GM21619 (cell line): ENCODE measurements around the gene CCDC110.
"Not testable (repeated sequence)": the region's sequence is repeated elsewhere in the genome, so short reads cannot be mapped to it uniquely, and the experiment has no call there.

ENCODE experiments used
- ATAC-seq: cut with Tn5 transposase; IDR thresholded peaks from one replicate; pipeline ENCODE4 v1.9.1; 2021; ENCODE audit not compliant: unreplicated experiment

The CCDC110 gene

DNA sequence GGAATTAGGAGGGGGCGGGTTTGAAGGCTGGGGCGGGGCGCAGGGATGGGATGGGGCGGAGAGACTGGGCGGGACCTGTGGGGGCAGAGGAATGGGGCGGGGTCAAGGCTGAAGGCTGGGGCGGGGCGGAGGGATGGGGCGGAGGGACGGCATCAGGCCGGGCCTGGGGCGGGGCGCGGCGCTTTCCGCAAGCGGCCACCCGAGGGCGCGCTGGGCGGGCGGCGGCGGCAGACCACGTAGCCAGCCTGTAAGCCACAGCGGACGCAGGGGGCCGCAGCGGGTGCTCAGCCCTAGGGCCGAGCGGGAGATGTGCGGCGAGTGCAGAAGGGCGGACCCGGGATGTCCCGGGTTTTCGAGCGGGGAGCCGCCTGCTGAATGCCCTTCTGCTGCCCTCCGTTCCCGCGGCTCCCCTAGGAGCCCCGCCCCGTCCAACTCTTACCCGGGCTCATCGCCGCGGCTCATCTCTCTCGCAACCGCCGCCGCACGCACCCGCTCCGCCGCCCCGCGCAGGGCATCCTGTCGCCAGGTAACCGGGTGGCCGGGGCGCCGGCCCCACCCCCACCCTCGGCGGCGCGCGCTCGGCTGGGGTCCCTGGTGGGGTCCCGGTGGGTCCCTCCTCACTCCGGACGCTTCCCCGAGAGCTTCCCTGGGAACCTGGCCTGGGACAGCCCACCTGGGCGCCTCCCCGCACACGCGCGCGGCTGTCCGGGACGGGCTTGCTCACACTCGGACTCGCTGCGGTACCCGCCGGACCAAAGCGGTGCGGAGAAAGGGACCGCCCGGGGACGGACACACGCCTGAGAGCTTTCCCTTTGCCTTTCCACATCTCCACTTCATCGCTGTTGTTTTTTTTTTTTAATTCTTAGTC is at the start of gene CCDC110:
Gene CCDC110, minus strand, starts transcription at position 499 of the 868 bp plus-strand sequence. Its CDS starts 50 bp downstream, at position 449.
- ATAC-seq, result peak; percentile 82

DNA sequence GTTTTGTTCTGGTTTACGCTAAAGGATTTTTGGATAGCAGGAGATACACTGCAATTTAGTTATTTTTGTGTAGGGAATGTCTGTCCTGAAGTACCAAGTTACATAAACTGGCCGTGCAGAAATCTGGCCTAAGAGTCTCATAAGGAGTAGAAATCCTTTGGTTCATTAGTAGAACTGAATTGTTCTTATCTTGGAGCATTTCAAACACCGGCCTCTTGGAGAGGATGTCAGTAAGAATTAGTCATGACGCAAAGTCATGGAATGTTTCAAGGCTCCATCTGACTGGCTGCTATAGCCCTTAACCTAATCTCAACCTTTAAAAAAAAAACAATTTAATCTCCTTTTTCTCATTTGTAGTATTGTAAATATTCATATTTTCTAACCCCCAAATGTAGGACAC is 48.6 kb upstream of the CCDC110 start:
- ATAC-seq, result no peak

DNA sequence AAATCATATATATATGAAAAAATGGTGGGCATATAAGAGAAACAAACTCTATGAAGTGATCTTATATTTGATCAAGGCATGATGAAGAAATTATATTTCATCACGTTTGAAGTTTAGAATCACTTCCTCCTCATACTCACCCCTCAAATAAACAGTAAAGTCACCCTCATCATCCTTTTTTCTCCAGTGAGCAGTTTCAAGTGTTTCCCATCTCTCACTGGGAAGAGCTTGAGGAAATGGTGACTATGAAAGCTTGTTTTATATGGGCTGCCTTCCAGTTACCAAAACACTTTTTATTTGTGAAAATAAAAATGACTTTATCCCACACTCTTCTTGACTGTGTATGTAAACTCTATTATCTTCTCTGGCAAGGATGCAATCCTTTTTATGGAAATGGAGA is 47.0 kb upstream of the CCDC110 start:
- ATAC-seq, result no peak

DNA sequence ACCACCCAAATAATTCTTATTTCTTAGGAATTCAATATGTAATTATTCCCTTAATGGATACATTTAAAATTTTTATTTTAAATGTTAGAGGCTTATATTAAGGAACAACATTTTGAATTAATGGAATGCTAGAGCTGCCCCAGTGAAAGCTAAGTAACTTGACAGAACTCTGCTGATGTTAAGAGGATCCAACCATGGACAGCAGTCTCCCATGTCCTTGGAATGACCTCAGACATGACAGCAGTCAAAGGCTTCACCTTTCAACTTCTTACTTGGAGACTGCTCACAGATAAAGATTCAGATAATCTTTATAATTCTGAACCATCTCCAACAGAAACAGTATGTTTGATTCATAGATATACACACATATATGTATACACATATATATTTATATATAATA is 46.5 kb upstream of the CCDC110 start:
- ATAC-seq, result no peak

DNA sequence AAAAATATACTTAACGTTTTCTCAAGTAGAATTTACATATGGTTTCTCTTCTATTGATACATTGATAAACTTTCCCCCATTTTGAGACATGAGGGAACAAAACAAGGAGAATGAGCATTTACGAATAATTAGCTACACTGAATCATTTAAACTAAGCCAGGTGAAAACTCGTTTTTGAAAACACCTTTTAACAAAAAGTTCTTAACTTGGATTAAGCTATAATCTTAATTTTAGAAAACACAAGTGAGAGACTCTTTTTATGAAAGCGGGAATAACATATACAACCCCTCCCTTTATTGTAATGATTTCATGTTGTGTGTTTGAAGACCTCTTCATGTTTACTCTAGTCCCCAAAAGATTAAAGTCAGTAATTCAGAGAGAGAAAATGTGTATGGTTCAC is 43.7 kb upstream of the CCDC110 start:
- ATAC-seq, result no peak

DNA sequence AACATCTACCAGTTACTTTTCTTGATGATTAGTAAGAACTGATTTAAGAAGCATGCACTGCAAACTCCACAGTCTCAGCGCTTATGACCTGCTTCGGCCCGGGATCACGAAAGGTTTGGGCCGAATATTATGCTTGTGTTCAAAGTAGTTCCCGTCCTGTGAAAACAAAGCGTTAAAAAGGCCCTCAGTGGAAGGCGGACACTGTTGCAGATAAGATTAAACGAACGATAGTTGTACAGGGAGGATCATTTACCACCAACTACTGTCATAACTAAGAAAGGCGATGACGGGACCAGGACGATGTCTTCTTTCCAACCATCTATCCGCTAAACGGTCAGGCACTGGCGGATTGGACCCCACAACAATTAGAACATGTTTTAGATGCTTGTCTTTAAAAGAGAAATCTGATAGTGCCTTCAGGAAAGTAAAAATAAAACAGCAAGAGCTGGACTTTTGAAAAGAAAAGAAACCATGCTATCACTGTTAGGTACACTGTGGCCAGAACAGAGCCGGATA is 42.7 kb upstream of the CCDC110 start:
- ATAC-seq, result no peak

DNA sequence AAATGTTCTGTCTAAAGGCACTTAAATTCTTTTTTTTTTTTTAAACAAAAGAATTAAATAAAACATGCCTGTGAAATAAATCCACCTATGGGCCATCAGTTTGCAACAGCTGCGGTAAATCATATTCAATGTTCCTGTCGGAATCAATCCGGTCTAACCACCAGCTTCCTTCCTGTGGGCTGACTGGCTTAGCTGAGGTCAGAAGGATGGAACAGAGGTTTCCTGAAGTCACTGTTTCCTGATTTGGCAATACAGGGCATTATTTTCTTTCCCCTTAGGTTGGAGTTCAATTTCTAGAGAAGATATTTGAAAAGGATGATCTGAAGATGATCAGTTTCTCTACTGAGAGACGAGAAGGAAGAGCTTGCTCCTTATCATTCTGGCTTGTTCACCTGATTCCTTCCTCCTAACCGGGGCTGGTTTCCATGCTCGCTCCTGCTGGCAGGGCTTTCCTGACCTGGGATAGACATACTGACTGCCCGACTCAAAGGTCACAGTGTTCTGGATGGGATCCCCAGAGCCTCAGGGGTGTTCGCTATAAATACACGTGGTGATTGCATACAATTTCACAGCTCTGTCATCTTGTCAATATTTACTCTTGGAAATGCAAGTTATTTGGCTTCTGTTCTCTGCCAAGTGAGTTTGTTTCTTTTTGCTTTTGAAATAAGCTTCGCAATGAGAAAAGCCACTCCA is 42.1 kb upstream of the CCDC110 start:
- ATAC-seq, result no peak

DNA sequence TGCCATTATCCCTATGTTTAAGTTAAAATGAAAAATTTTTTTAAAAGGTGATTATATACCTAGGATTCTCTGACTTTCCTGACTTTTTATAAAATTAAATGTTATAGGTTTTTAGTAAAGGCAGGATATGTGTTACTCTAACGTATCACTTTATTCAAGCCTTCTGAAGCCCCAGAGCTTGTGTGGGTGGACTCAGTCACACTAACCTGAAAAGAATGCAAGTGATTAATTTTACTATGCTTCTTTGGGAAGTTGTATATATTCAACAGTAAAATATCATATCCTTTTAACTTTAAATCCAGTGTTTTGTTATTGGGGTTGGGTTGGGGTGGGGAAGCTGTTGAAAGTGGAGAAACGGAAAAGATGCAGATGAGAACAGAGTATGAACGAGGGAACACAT is 41.0 kb upstream of the CCDC110 start:
- no peak for ATAC-seq

DNA sequence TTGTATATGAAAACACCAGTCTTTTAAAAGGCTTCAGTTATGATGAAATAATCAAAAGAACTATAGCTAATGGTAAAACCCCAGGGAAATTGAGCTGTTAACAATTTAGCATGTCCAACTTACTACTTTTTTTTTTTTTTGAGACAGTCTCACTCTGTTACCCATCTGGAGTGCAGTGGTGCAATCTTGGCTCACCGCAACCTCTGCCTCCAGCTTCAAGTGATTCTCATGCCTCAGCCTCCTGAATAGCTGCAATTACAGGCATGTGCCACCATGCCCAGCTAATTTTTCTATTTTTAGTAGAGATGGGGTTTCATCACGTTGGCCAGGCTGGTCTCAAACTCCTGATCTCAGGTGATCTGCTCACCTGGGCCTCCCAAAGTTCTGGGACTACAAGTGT is 39.7 kb upstream of the CCDC110 start:
- not testable (repeated sequence) for ATAC-seq

DNA sequence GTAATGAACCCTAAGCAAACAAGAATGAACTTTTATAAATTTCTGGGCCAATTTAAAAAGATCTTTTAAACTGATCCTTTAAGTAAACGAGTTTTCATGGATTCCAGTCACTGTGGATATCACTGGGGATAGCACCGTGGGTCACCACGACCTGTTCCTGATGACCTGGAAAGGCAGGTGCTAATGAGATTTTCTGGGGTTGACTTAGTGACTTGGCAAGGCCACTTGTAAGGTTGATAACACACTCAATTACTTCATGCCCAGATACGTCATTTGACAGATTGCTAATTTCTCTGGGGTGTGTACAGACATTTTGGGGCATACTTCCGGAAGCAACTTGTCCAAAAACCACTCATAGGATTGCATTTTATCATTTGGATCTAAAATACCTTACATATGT is 39.3 kb upstream of the CCDC110 start:
- ATAC-seq, result no peak

DNA sequence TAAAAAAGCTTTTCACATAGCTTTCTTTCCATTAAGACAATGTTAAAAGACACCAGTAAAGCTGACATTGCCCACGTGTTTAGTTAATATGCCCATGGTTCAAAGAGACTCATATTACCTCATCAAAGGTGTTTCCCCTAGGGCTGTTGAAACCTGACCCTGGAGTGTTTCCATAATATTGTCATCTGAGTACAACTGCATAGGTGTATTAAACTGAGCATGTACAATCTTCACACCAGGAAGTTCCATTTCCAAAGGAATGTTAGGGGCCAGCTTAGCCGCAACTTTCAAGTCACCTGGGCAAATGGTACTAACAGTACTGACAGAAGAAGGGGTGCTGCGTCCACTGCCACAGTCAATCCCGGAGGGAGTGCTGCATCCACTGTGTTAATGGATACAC is 36.6 kb upstream of the CCDC110 start:
- ATAC-seq, result no peak

DNA sequence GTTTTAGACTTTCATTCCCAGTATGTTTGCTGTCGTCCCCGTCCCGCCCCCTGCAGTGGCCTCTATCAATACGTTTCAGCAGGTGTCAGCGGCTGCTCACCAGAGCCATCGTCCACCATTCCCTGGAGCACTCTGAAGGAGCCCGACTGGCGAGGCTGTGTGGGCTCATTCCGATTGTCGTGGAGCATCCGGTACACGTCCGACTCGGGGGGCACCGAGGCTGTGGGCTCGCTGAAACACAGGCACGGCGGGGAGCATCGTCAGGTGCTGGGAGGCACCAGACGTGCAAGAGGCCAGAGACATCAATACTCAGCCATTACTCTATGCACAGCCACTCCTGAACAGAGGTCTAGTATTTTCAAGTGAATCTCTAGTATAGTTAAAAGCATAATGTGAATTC is 34.9 kb upstream of the CCDC110 start:
- ATAC-seq, result no peak

DNA sequence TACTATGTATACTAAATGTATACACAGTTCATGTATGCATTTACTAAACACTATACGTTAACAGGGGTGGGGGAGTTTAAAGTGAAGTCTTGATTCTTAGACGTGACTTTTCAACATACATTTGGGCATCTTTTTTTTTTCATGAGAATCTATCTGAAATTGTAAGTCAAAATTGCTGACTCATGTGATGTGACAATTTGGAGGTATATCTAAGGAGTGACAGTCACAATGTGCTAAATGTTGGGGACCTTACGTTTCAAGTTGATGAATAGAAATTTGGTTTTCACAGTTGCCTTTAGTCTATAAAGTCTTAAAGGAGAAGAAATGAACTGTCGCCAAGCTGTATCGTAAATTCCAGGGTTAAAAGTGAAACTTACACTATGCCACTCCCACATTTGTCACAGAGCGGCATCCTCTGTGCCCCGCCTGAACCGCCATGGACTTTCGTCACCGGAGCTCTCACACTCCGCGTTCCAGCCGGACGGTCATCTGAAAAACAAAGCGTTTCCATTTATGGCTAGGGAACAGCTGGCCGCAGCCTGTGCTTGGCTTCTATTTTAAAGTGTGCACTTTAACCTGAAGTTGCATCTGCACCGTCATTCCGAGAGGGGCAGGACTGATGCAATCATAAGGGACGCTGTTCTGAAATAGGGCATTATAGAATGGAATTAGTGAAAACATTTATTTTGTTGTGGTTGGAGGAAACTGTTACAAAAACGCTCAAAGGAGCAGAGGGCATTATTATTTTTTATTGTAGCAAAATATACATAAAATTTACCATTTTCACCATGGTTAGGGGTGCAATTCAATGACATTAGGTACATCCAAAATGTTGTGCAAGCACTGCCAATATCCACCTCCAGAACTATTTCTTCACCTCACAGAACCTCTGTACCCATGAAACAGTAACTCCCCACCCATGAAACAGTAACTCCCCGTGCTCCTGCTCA is 32.8 kb upstream of the CCDC110 start:
- no peak for ATAC-seq

DNA sequence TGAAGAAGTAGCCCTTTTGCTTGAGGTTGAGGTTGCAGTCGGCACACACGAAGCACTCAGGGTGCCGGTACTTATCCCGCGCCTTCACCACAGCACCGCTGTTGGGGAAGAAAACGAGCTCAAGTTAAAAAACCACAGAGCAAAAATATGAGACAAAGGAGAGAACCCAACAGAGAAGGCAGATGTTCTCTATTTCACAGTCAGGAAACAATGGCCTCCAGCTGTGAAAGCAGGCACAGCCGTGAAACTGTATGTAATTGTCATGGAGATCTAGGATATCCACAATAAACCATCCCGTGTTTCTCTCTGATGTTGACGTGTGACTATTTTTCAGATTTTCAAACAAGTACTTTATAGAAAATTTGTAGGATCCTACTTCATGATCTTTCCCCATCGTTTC is 30.9 kb upstream of the CCDC110 start:
- ATAC-seq, result no peak

DNA sequence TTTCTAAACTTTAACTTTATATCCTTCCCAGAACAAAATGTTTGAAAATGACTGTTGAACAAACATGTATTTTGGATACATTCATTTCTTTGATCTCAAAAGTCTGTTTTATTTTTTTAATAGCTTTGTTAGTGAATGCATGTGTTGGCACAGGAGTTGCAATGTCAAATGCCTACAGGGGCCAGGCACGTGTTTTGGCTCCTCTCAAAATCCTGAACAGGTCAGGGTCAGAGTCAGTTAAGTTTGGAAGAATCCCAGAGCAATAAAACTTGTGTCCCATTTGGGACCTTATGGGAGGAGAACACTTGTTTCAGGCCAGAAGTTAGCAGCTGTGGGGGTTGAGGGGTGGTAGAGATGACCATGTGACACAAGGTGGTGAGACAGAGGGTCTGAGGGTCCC is 29.0 kb upstream of the CCDC110 start:
- no peak for ATAC-seq

DNA sequence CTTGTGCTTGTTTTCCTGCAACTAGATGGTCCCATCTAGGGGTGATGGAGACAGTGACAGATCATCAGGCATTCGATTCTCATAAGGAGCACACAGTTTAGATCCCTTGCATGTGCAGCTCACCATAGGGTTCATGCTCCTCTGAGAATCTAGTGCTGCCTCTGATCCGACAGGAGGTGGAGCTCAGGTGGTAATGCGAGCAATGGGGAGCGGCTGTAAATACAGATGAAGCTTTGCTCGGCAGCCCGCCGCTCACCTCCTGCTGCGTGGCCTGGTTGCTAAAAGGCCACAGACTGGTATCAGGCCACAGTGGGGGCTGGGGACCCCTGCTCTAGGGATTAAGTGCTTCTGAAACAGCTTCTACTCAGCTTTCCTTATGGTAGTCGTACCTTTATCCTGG is 28.5 kb upstream of the CCDC110 start:
- ATAC-seq, result no peak

DNA sequence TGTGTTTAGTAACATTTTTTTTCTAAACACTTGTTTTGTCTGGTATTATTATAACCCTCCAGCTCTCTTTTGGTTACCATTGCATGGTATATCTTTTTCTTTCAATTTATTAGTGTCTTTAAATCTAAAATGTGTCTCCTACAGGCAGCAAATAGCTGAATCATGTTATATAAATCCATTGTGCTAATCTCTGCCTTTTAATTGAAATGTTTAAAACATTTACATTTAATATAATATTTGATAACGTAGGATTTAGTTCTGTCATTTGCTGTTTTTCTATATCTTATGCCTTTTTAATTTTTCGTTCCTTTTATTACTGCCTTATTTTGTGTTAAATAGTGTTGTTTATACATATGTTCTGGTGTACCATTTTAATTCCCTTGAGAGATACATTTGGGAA is 17.1 kb upstream of the CCDC110 start:
- ATAC-seq, result no peak

DNA sequence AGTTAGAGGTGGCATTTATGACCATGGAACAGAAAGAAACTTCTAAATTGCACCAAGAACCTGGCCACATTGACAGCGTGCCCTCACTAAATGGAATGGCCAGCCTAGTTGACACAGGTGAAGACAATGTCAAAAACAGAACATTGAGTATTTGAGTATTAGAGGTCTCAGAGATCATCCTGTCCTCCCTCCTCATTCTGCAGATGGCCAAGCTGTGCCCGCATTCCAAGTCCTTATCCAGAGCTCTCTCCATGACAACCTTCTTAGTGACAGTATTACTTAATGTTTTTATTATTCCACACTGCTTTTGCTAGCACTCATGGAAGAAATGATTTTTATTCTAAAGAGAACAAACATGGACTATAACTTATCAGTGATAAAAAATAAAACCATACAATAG is 9.9 kb upstream of the CCDC110 start:
- no peak for ATAC-seq

DNA sequence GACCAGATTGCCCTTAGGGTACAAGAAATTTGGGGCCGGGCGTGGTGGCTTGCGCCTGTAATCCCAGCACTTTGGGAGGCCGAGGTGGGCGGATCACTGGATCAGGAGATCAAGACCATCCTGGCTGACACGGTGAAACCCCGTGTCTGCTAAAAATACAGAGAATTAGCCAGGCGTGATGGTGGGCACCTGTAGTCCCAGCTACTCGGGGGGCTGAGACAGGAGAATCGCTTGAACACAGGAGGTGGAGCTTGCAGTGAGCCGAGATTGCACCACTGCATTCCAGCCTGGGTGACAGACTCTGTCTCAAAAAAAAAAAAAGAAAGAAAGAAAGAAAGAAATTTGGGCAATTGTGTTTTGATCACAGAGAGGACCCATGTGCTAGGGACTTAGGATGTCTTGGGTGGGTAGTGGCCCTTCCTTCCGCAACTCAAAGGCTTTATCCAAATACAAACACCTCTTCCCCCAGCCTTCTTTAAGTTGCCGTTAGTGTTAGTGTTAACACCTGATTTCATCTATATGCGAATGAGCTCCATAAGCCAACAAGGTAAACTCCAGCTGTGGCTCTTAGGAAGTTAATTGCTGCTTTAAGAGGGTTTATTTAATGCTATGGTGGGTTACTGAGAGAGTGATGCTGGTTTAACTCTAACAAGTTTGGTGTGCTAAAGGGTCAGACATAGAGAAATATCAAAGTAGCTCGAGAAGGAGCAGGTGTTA is 8.6 kb upstream of the CCDC110 start:
- peak; percentile 23 for ATAC-seq

DNA sequence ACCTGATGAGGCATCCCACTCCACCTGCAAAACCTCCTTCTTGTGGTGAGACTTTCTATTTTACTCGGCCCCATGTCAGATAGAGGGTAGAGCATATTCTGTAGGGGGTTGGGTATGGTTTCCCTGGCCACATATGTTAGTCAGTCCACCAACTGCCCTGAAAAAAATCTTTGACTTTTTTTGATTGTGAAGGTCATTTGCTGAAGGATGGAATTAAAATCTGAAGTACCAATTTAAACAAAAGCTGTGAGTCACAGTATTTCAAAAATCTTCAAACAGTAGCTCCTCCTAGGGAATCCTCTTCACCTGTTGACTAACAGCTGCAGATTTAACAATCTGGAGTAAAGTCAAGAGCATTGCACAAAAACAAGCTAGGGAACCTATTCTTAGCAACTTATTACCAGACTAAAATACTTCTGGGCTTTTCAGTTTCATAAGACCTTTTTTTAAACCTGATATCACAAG is 8.0 kb upstream of the CCDC110 start:
- ATAC-seq, result peak; percentile 88
